ENCODE measurements around the gene MID1.

GRCh38 chrX:10401239-10401638 lies 219.1 kb downstream of the MID1 start:
- TF ChIP-seq CTCF (IDR thresholded peaks at IDR 0.05) (no peak), POLR2AphosphoS5 (IDR thresholded peaks at IDR 0.05) (no peak)

Data from prostate gland (tissue), 2 donors.